ENCODE measurements around the gene GSK3A. TPM values are rescaled to one million over a fixed set of nuclear protein-coding genes. Genes with fewer than 3 reads are reported as not detected.

Gene GSK3A
- total RNA-seq, 4 donors from 2014 or later: 33.8 to 46.1 (median 41.8) TPM

GRCh38 chr19:42270346-42271044 is 28.1 kb upstream of the GSK3A start:
- peak overlapping the region; percentile 93 to 96 (median 94) for H3K27ac ChIP-seq (replicated peaks in 1 of 4)
- no peaks in the 10 kb centered on the region for H3K27me3 ChIP-seq
- DNase-seq (ENCODE audit: extremely low spot score): no peak
- peak overlapping the region; percentile 67 to 77 (median 72) for H3K4me3 ChIP-seq
- intact Hi-C loops (cut with DNase I): no loop called here
- peaks cover 21 to 40% (median 38%) of the 10 kb centered on the region in 4 donors for H3K36me3 ChIP-seq
- H3K9me3 ChIP-seq: no peaks in the 10 kb centered on the region
- TF ChIP-seq EP300 (IDR thresholded peaks at IDR 0.05) (no peak), POLR2AphosphoS5 (IDR thresholded peaks at IDR 0.05) (peak; percentile 80 to 82)
- 22% methylated on average over 13 of the region's 18 CpGs for WGBS
- peaks cover 29 to 64% (median 57%) of the 10 kb centered on the region in 4 donors for H3K4me1 ChIP-seq

- intact Hi-C loops (cut with DNase I): no loop called here
- no peak for TF ChIP-seq EP300 (IDR thresholded peaks at IDR 0.05)
- no peak for TF ChIP-seq POLR2AphosphoS5 (IDR thresholded peaks at IDR 0.05)
- TF ChIP-seq POLR2A (IDR thresholded peaks at IDR 0.05; ENCODE audit: low read depth): no peak
- TF ChIP-seq, protein P1, sequence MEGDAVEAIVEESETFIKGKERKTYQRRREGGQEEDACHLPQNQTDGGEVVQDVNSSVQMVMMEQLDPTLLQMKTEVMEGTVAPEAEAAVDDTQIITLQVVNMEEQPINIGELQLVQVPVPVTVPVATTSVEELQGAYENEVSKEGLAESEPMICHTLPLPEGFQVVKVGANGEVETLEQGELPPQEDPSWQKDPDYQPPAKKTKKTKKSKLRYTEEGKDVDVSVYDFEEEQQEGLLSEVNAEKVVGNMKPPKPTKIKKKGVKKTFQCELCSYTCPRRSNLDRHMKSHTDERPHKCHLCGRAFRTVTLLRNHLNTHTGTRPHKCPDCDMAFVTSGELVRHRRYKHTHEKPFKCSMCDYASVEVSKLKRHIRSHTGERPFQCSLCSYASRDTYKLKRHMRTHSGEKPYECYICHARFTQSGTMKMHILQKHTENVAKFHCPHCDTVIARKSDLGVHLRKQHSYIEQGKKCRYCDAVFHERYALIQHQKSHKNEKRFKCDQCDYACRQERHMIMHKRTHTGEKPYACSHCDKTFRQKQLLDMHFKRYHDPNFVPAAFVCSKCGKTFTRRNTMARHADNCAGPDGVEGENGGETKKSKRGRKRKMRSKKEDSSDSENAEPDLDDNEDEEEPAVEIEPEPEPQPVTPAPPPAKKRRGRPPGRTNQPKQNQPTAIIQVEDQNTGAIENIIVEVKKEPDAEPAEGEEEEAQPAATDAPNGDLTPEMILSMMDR (IDR thresholded peaks at IDR 0.05): no peak
- Histone ChIP-seq H3K4me1 (peaks cover 25 to 56% (median 49%) of the 10 kb centered on the region in 4 donors), H3K9me3 (no peaks in the 10 kb centered on the region), H3K27me3 (no peaks in the 10 kb centered on the region), H3K27ac (replicated peaks in 1 of 4) (peak overlapping the region; percentile 93 to 96 (median 94)), H3K36me3 (peaks cover 21 to 33% (median 32%) of the 10 kb centered on the region in 4 donors), H3K4me3 (peak overlapping the region; percentile 67 to 77 (median 72))
- DNase-seq (ENCODE audit: extremely low spot score): no peak
- WGBS: 35% methylated on average over 10 of the region's 10 CpGs
These were observed 27.3 kb upstream of the GSK3A start for GRCh38 chr19:42269478-42270345.

DNA sequence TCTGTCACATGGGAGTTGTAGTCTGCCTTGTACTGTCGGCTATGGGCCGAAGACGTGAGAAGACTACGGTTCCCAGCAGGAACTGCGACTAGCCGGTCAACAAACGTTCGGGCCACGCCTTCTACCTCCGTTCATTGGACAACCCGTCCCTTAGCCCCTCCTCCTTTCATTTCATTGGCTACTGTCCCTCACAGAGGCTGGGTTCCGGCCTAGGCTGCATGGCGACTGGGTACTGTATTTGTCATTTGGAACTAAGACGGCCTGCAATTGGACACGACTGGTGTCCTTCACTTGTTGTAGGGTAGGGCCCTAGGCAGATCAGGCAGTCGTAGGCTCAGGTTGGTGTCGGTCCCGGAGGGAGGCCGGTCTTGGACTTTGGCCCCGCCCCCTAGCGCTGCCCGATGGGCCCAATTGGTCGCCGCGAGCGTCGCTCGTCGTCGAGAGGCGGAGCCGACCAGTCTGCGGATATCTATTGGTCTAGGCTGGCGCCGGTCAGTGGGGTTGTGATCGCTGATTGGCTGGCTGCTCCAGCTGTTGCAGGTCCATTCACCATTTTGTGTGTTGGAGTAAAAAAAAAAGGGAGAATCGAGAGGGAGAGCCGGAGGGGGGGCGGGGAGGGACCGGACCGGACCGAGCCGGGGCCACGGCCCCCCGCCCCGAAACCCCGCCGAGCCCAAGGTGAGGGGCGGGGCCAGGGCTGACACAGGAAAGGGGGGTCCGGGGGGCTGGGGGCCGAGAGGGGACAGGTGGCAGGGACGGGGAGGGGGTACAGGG is 26.5 kb upstream of the GSK3A start, which contains the start of gene CIC:
TSS of gene CIC (plus strand) at position 549 of the 774 bp plus-strand sequence. CDS start 2,532 bp downstream, outside the sequence.
- 1% methylated on average over 50 of the region's 52 CpGs for WGBS
- Histone ChIP-seq H3K4me1 (peaks cover 25 to 48% (median 41%) of the 10 kb centered on the region in 4 donors), H3K4me3 (peak within 1 kb of the TSS; percentile 70 to 77 (median 73)), H3K27me3 (no peaks in the 10 kb centered on the region), H3K27ac (replicated peaks in 1 of 4) (peak within 1 kb of the TSS; percentile 93 to 99 (median 96)), H3K36me3 (peaks cover 19 to 24% (median 24%) of the 10 kb centered on the region in 4 donors), H3K9me3 (no peaks in the 10 kb centered on the region)
- intact Hi-C loops (cut with DNase I): no loop called here
- peak; percentile 100 for DNase-seq (ENCODE audit: extremely low spot score)
- TF ChIP-seq, protein P1 (IDR thresholded peaks at IDR 0.05): peak in 1 of 3 experiments; percentile 31
- TF ChIP-seq POLR2AphosphoS5 (IDR thresholded peaks at IDR 0.05) (peak in 1 of 2 donors; percentile 74), EP300 (IDR thresholded peaks at IDR 0.05) (no peak), POLR2A (IDR thresholded peaks at IDR 0.05; ENCODE audit: low read depth) (no peak)

- Histone ChIP-seq H3K4me1 (peaks cover 25 to 44% (median 37%) of the 10 kb centered on the region in 4 donors), H3K27ac (replicated peaks in 1 of 4) (peak overlapping the region; percentile 92 to 99 (median 96)), H3K9me3 (no peaks in the 10 kb centered on the region), H3K36me3 (peaks cover 12 to 18% (median 17%) of the 10 kb centered on the region in 4 donors), H3K4me3 (peak overlapping the region; percentile 65 to 76 (median 70)), H3K27me3 (no peaks in the 10 kb centered on the region)
- WGBS: under 1% methylated on average over 21 of the region's 46 CpGs
- intact Hi-C loops (cut with DNase I): no loop called here
- DNase-seq (ENCODE audit: extremely low spot score): peak; percentile 100
- TF ChIP-seq POLR2A (IDR thresholded peaks at IDR 0.05; ENCODE audit: low read depth) (peak; percentile 58), POLR2AphosphoS5 (IDR thresholded peaks at IDR 0.05) (peak; percentile 92 to 96)
- TF ChIP-seq, protein P1 (IDR thresholded peaks at IDR 0.05): no peak
These were observed 25.8 kb upstream of the GSK3A start for GRCh38 chr19:42268142-42268703.
